K562 (cell line): Measurements from ENCODE around the gene GPR119. TPM values are rescaled to one million over a fixed set of nuclear protein-coding genes. Genes with fewer than 3 reads are reported as not detected.
A peak's percentile ranks its signal among the peaks of the same experiment; 100 is the strongest.

ENCODE experiments used
- FOXK1 ChIP-seq: sonication (generic); formaldehyde crosslinking; IDR thresholded peaks from 2 replicates; pipeline ENCODE4 v1.8.0; 2022; ENCODE audit warnings: missing genetic modification reagents, mild to moderate bottlenecking, borderline replicate concordance
- HDAC1 ChIP-seq, 2 experiments: fragments of 450-650 bp; IDR thresholded peaks; 2 replicates each; pipeline ENCODE4 v1.6.1; 2016 to 2017; ENCODE audit warnings: inconsistent platforms in 1 of 2, mild to moderate bottlenecking in 1 of 2, moderate library complexity in 1 of 2
- KLF10 ChIP-seq: fragments of 250-450 bp; sonication (Bioruptor Pico); IDR thresholded peaks from 2 replicates; pipeline ENCODE4 v1.6.1; 2021; ENCODE audit warnings: matching md5 sums
- RBM22 ChIP-seq: fragments of 200-400 bp; formaldehyde crosslinking; IDR thresholded peaks from 2 replicates; pipeline ENCODE4 v1.6.1; 2018; ENCODE audit warnings: low read length, low read depth; ENCODE audit not compliant: poor library complexity, severe bottlenecking
- ZNF75A ChIP-seq: fragments of 450-650 bp; formaldehyde crosslinking; IDR thresholded peaks from 2 replicates; pipeline ENCODE4 v1.4.0; 2020; ENCODE audit warnings: mild to moderate bottlenecking
- polyA plus RNA-seq, 8 experiments: library from polyadenylated mRNA; depleted of rRNA in 4 of 8; stranded (reverse) in 5 of 8; unstranded in 3 of 8; fragments of >200 nt; fragmentation: Nextera tagmentation in 2 of 8; fragmentation: Illumina TruSeq in 1 of 8; extraction: Ambion mirVana in 2 of 8; extraction: Trizol in 1 of 8; gene quantifications; 2 replicates each; pipeline versions ENCODE4 v1.2.1 to v1.2.3, GENCODE V29; 2011 to 2014; ENCODE audit warnings: inconsistent platforms in 1 of 8, missing spikeins in 1 of 8
- total RNA-seq, 7 experiments: library from RNA; depleted of rRNA in 6 of 7; stranded (reverse); fragments of >200 nt in 6 of 7; fragmentation: Illumina TruSeq in 2 of 7; extraction: Trizol in 2 of 7; gene quantifications; 2 replicates each; pipeline versions ENCODE4 v1.2.1 to v1.2.3, GENCODE V29; 2011 to 2021; ENCODE audit warnings: low replicate concordance in 1 of 7
- TF ChIP-seq, protein P1 (sequence below): sonication (generic); formaldehyde crosslinking; IDR thresholded peaks from 2 replicates; pipeline ENCODE4 v1.8.0; 2022; ENCODE audit warnings: mild to moderate bottlenecking, missing genetic modification reagents
- TF ChIP-seq, protein P2 (sequence below), 2 experiments: IDR thresholded peaks; 2 replicates each; pipeline ENCODE4 v1.6.1; 2012; ENCODE audit warnings: improper control_type of control experiment in 2 of 2, low read depth in 2 of 2, low read length in 2 of 2, borderline replicate concordance in 1 of 2
- TF ChIP-seq, protein P3 (sequence below): sonication (generic); formaldehyde crosslinking; IDR thresholded peaks from 2 replicates; pipeline ENCODE4 v1.4.0; 2020; ENCODE audit warnings: mild to moderate bottlenecking, missing genetic modification reagents

The GPR119 gene
- total and polyA plus RNA-seq, 9 of the 15 experiments (the other 6 are each of a cell fraction or from before 2014, with no cell fraction given) = not detected

DNA sequence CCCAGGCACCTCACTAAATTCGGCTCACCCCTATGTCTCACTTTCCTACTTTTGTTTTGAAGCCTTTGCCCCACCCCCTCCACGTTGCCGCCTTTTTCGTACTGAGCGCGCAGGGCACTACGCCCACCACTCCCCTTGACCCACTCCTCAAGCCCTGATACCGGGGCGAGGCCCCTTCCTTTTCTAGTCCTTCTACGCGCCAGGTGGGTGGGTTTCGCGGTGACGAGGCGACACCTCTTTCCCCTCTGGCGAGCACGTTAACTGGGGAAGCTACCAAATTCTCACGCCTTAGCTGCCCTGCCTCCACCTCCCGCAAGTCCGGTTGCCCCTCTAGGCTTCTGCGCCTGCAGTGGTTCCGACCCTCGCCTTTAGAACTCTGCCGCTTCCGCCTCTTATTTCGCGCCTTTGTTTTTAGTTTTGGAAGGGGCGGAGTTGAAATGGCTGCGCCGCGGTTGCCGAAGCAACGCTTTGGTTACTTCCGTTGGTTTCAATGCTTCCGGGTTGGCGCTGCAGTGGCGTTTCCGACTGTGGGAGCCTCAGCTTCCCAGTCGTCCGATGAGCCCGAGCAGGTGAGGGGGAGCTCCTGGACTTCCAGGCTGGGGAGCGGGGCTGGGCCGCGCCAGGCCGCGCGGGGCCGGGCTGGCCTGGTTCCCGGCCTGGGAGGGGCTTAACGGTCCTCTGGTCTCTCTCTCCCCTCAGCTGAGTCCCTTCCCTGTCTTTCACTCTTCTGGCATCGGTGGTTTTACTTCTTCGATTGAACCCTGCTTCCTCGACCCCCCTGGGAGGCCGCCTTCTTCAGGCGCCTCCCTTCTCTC lies 45.9 kb downstream of the GPR119 start, which contains the start of gene SLC25A14 (continued):
- TF ChIP-seq, protein P1, sequence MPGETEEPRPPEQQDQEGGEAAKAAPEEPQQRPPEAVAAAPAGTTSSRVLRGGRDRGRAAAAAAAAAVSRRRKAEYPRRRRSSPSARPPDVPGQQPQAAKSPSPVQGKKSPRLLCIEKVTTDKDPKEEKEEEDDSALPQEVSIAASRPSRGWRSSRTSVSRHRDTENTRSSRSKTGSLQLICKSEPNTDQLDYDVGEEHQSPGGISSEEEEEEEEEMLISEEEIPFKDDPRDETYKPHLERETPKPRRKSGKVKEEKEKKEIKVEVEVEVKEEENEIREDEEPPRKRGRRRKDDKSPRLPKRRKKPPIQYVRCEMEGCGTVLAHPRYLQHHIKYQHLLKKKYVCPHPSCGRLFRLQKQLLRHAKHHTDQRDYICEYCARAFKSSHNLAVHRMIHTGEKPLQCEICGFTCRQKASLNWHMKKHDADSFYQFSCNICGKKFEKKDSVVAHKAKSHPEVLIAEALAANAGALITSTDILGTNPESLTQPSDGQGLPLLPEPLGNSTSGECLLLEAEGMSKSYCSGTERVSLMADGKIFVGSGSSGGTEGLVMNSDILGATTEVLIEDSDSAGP (CRISPR knock-in tag) = no peak
- TF ChIP-seq RBM22 (peak; percentile 85), HDAC1 (IDR thresholded peaks at IDR 0.05) (peak in 1 of 2 experiments; percentile 84; a peak in 2 of 4 replicates), FOXK1 (no peak), ZNF75A (CRISPR knock-in tag) (no peak), KLF10 (CRISPR knock-in tag) (no peak)
- TF ChIP-seq, protein P2, sequence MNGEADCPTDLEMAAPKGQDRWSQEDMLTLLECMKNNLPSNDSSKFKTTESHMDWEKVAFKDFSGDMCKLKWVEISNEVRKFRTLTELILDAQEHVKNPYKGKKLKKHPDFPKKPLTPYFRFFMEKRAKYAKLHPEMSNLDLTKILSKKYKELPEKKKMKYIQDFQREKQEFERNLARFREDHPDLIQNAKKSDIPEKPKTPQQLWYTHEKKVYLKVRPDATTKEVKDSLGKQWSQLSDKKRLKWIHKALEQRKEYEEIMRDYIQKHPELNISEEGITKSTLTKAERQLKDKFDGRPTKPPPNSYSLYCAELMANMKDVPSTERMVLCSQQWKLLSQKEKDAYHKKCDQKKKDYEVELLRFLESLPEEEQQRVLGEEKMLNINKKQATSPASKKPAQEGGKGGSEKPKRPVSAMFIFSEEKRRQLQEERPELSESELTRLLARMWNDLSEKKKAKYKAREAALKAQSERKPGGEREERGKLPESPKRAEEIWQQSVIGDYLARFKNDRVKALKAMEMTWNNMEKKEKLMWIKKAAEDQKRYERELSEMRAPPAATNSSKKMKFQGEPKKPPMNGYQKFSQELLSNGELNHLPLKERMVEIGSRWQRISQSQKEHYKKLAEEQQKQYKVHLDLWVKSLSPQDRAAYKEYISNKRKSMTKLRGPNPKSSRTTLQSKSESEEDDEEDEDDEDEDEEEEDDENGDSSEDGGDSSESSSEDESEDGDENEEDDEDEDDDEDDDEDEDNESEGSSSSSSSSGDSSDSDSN (IDR thresholded peaks at IDR 0.05; ENCODE audit: borderline replicate concordance in 1 of 2, low read depth in 2 of 2, low read length in 2 of 2) = peak; percentile 75 to 80; a peak in 2 of 4 replicates
- TF ChIP-seq, protein P3, sequence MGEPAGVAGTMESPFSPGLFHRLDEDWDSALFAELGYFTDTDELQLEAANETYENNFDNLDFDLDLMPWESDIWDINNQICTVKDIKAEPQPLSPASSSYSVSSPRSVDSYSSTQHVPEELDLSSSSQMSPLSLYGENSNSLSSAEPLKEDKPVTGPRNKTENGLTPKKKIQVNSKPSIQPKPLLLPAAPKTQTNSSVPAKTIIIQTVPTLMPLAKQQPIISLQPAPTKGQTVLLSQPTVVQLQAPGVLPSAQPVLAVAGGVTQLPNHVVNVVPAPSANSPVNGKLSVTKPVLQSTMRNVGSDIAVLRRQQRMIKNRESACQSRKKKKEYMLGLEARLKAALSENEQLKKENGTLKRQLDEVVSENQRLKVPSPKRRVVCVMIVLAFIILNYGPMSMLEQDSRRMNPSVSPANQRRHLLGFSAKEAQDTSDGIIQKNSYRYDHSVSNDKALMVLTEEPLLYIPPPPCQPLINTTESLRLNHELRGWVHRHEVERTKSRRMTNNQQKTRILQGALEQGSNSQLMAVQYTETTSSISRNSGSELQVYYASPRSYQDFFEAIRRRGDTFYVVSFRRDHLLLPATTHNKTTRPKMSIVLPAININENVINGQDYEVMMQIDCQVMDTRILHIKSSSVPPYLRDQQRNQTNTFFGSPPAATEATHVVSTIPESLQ (CRISPR knock-in tag) = no peak
